Measurements from ENCODE around the gene FAM163A.
A peak's percentile ranks its signal among the peaks of the same experiment; 100 is the strongest.
"Not testable (repeated sequence)": the region's sequence is repeated elsewhere in the genome, so short reads cannot be mapped to it uniquely, and the experiment has no call there.

The FAM163A gene

GRCh38 chr1:179798213-179798863 is 55.2 kb downstream of the FAM163A start:
- no peak for DNase-seq

GRCh38 chr1:179798864-179799516 is 55.9 kb downstream of the FAM163A start:
- no peak for DNase-seq

GRCh38 chr1:179800481-179800880 is 57.4 kb downstream of the FAM163A start:
- no peak for DNase-seq

GRCh38 chr1:179803104-179803503 is 60.0 kb downstream of the FAM163A start:
- no peak for DNase-seq

- no peak for DNase-seq
Measured at GRCh38 chr1:179803918-179804317, 60.8 kb downstream of the FAM163A start.

GRCh38 chr1:179804417-179804816 is 61.3 kb downstream of the FAM163A start:
- DNase-seq: not testable (repeated sequence)

GRCh38 chr1:179805291-179806195 is 62.5 kb downstream of the FAM163A start:
- DNase-seq: no peak

- no peak for DNase-seq
Measured at GRCh38 chr1:179806333-179806732, 63.2 kb downstream of the FAM163A start.

GRCh38 chr1:179807291-179807690 is 64.2 kb downstream of the FAM163A start:
- no peak for DNase-seq

GRCh38 chr1:179807691-179808485 is 64.8 kb downstream of the FAM163A start:
- peak; percentile 88 for DNase-seq

GRCh38 chr1:179808503-179808902 is 65.4 kb downstream of the FAM163A start:
- DNase-seq: no peak

GRCh38 chr1:179809506-179810366 is 66.6 kb downstream of the FAM163A start:
- peak; percentile 69 for DNase-seq

GRCh38 chr1:179810367-179810715 is 67.2 kb downstream of the FAM163A start:
- no peak for DNase-seq

GRCh38 chr1:179812501-179813292 is 69.6 kb downstream of the FAM163A start:
- DNase-seq: no peak

GRCh38 chr1:179813626-179814545 is 70.8 kb downstream of the FAM163A start:
- no peak for DNase-seq

- no peak for DNase-seq
Measured at GRCh38 chr1:179814546-179814838, 71.4 kb downstream of the FAM163A start.

GRCh38 chr1:179815641-179816040 is 72.5 kb downstream of the FAM163A start:
- no peak for DNase-seq

GRCh38 chr1:179816196-179816960 is 73.3 kb downstream of the FAM163A start:
- no peak for DNase-seq

GRCh38 chr1:179817056-179817455 is 74.0 kb downstream of the FAM163A start:
- no peak for DNase-seq
